HUES64 (cell line): ENCODE data around the gene HIGD2A.

Source experiments
- H3K27ac ChIP-seq: 2 replicates; pipeline ENCODE4 v1.7.0; 2013; ENCODE audit warnings: low read depth, low read length, inconsistent platforms
- H3K27me3 ChIP-seq: 2 replicates; pipeline ENCODE4 v1.6.1; 2013; ENCODE audit warnings: mild to moderate bottlenecking, low read length; ENCODE audit not compliant: insufficient read depth
- H3K36me3 ChIP-seq: 2 replicates; pipeline ENCODE4 v1.6.1; 2013; ENCODE audit warnings: mild to moderate bottlenecking, low read length; ENCODE audit not compliant: insufficient read depth
- H3K4me1 ChIP-seq: 2 replicates; pipeline ENCODE4 v1.6.1; 2013; ENCODE audit warnings: mild to moderate bottlenecking, low read length, moderate library complexity; ENCODE audit not compliant: insufficient read depth
- H3K4me3 ChIP-seq: 2 replicates; pipeline ENCODE4 v1.5.1; 2013; ENCODE audit warnings: mild to moderate bottlenecking, low read length, moderate library complexity
- H3K9ac ChIP-seq: 2 replicates; pipeline ENCODE4 v1.6.1; 2013; ENCODE audit warnings: mild to moderate bottlenecking, low read depth, low read length
- H3K9me3 ChIP-seq: 2 replicates; pipeline ENCODE4 v1.6.1; 2013; ENCODE audit warnings: low read depth, low read length; ENCODE audit not compliant: insufficient read depth
- WGBS: fragments of 150-250, 120-280 bp; methylation state at CpG from one replicate; pipeline ENCODE4 v1.1.7; 2013; ENCODE audit warnings: missing lambda C conversion rate; 5-methylcytosine and 5-hydroxymethylcytosine counted together

HIGD2A gene

GRCh38 chr5:176424181-176424580, 35.6 kb downstream of the HIGD2A start:
- H3K4me3 ChIP-seq = no peak overlapping the region
- no peaks in the 10 kb centered on the region for H3K36me3 ChIP-seq
- no peaks in the 10 kb centered on the region for H3K4me1 ChIP-seq
- 86% methylated on average over 3 of the region's 3 CpGs for WGBS
- no peak overlapping the region for H3K27ac ChIP-seq
- H3K9ac ChIP-seq = no peak overlapping the region
- no peaks in the 10 kb centered on the region for H3K27me3 ChIP-seq
- H3K9me3 ChIP-seq = peaks cover 20% of the 10 kb centered on the region

DNA sequence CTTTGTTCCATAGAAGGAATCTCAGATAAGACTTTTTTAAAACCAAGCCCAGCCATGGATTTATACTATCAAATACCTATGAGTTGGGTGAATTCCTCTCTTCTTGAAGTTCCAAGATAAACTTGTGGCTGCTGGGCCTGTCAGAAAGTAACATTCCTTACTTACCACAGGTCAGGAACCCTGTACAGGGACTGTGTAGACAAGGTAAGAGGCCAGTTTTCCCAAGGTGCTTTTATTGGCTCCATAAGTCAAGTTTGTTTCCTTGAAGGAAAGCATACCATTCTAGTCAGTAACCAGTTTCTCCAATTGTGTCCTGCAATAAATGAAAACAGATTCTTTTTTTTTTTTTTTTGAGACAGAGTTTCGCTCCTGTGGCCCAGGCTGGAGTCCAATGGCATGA, 36.6 kb downstream of the HIGD2A start:
- WGBS = 96% methylated on average over 1 of the region's 1 CpG
- Histone ChIP-seq H3K27me3 (no peaks in the 10 kb centered on the region), H3K9me3 (peaks cover 17% of the 10 kb centered on the region; the same call in 1 of the 2 replicates), H3K36me3 (no peaks in the 10 kb centered on the region), H3K27ac (no peak overlapping the region), H3K4me3 (no peak overlapping the region), H3K9ac (no peak overlapping the region), H3K4me1 (no peaks in the 10 kb centered on the region)

DNA sequence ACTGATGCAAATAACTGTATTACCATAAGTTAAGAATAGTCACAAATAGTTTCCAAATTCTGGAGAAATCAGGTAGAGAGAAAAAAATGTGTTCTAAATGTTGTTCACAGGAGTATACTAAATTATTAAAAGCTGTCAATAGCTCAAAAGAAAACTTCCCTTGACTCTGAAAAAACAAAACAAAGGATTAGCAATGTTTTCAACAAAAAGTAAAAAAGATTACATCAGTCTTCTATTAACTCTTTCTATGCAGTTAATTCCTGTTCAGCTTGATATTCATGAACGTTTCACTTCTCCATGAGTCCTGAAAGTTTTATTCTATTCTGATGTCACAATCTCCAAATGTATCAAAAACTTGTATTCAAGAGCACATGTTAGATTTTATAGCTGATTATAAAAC, 37.2 kb downstream of the HIGD2A start:
- H3K4me3 ChIP-seq = no peak overlapping the region
- no peak overlapping the region for H3K9ac ChIP-seq
- 90% methylated on average over 1 of the region's 1 CpG for WGBS
- H3K9me3 ChIP-seq = peaks cover 11% of the 10 kb centered on the region; the same call in 1 of the 2 replicates
- no peaks in the 10 kb centered on the region for H3K4me1 ChIP-seq
- H3K36me3 ChIP-seq = no peaks in the 10 kb centered on the region
- H3K27ac ChIP-seq = no peak overlapping the region
- H3K27me3 ChIP-seq = no peaks in the 10 kb centered on the region

DNA sequence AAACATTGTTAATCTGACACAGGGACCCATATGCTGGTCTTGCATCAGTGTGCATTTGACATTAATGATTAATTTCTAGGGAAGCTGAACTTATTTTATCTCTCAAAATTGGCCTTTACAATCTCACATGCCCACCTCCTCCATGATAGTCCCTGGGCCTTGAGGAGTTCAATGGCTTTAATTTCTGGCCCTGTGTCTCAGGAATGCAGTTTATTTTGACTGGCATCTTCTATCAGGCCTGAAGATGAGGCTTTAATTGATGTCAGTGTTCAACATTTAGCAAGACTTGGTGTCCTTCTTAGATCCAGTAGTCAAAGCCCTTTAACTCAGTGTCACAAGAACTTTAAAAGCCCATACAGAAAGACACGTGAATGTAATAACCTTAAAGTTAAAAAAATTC, 38.3 kb downstream of the HIGD2A start:
- Histone ChIP-seq H3K27ac (no peak overlapping the region), H3K36me3 (no peaks in the 10 kb centered on the region), H3K9ac (no peak overlapping the region), H3K9me3 (peaks cover 11% of the 10 kb centered on the region; the same call in 1 of the 2 replicates), H3K4me3 (no peak overlapping the region), H3K4me1 (no peaks in the 10 kb centered on the region), H3K27me3 (no peaks in the 10 kb centered on the region)
- 100% methylated on average over 1 of the region's 1 CpG for WGBS

- Histone ChIP-seq H3K9ac (no peak overlapping the region), H3K4me1 (no peaks in the 10 kb centered on the region), H3K27me3 (no peaks in the 10 kb centered on the region), H3K36me3 (no peaks in the 10 kb centered on the region), H3K9me3 (peaks cover 11% of the 10 kb centered on the region; the same call in 1 of the 2 replicates), H3K4me3 (no peak overlapping the region), H3K27ac (no peak overlapping the region)
- 91% methylated on average over 4 of the region's 4 CpGs for WGBS
Measured at GRCh38 chr5:176427971-176428370, 39.4 kb downstream of the HIGD2A start.

DNA sequence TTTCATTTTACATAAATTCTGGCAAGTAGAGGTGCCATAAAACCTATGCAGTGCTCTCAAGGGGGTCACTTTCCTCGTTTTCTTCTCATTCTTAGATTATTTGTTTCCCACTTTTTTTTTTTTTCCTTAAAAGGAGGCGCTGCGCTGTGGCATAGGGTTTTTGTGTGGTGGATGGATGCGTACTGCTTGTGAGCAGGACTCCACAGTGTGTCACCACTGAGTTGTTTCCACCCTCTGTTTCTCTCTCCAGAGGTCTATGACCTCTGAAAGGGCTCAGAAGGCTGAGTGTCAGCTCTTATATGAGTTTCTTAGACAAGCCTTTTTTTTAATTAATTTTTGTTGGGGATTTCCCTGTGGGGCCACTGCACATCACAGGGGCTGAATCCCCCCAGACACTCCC, 41.4 kb downstream of the HIGD2A start:
- Histone ChIP-seq H3K27ac (no peak overlapping the region), H3K27me3 (no peaks in the 10 kb centered on the region), H3K36me3 (no peaks in the 10 kb centered on the region), H3K4me3 (no peak overlapping the region), H3K9ac (no peak overlapping the region), H3K4me1 (no peaks in the 10 kb centered on the region), H3K9me3 (peaks cover 11% of the 10 kb centered on the region; the same call in 1 of the 2 replicates)
- 87% methylated on average over 4 of the region's 4 CpGs for WGBS

- no peaks in the 10 kb centered on the region for H3K4me1 ChIP-seq
- H3K9me3 ChIP-seq = no peaks in the 10 kb centered on the region
- no peak overlapping the region for H3K9ac ChIP-seq
- no peak overlapping the region for H3K27ac ChIP-seq
- H3K36me3 ChIP-seq = no peaks in the 10 kb centered on the region
- H3K27me3 ChIP-seq = no peaks in the 10 kb centered on the region
- 93% methylated on average over 5 of the region's 5 CpGs for WGBS
- H3K4me3 ChIP-seq = no peak overlapping the region
Measured at GRCh38 chr5:176432707-176433106, 44.2 kb downstream of the HIGD2A start.

- no peaks in the 10 kb centered on the region for H3K36me3 ChIP-seq
- no peaks in the 10 kb centered on the region for H3K27me3 ChIP-seq
- no peak overlapping the region for H3K27ac ChIP-seq
- no peak overlapping the region for H3K4me3 ChIP-seq
- H3K9ac ChIP-seq = no peak overlapping the region
- WGBS = 86% methylated on average over 5 of the region's 5 CpGs
- H3K9me3 ChIP-seq = no peaks in the 10 kb centered on the region
- peaks cover 1% of the 10 kb centered on the region; the same call in 1 of the 2 replicates for H3K4me1 ChIP-seq
Measured at GRCh38 chr5:176436656-176437055, 48.1 kb downstream of the HIGD2A start.

GRCh38 chr5:176438959-176439757, 50.6 kb downstream of the HIGD2A start:
- H3K4me3 ChIP-seq = no peak overlapping the region
- H3K9ac ChIP-seq = no peak overlapping the region
- no peaks in the 10 kb centered on the region for H3K9me3 ChIP-seq
- H3K36me3 ChIP-seq = no peaks in the 10 kb centered on the region
- H3K27ac ChIP-seq = no peak overlapping the region
- WGBS = 81% methylated on average over 11 of the region's 12 CpGs
- no peaks in the 10 kb centered on the region for H3K27me3 ChIP-seq
- peaks cover 11% of the 10 kb centered on the region for H3K4me1 ChIP-seq
